Mammary epithelial cell (primary cell): ENCODE results near the gene ABCG1.

ENCODE experiments used
- CTCF ChIP-seq, 2 donors: IDR thresholded peaks in 1 of 2; conservative IDR thresholded peaks in 1 of 2; 2 replicates each; pipeline ENCODE4 v1.5.1; 2011 to 2012; ENCODE audit warnings: inconsistent platforms in 2 of 2, low read length in 2 of 2, mild to moderate bottlenecking in 2 of 2, control low read depth in 1 of 2, low read depth in 1 of 2; ENCODE audit not compliant: insufficient read depth in 1 of 2; ENCODE audit errors: extremely low read depth in 1 of 2
- EZH2 ChIP-seq: IDR thresholded peaks from 2 replicates; pipeline ENCODE4 v1.6.1; 2012; ENCODE audit warnings: low read length, inconsistent platforms, borderline replicate concordance

GRCh38 chr21:42294273-42294880, 75.4 kb downstream of the ABCG1 start:
- TF ChIP-seq EZH2: no peak
- no peak for TF ChIP-seq CTCF (conservative IDR thresholded peaks at IDR 0.05 in 1 of 2, IDR thresholded peaks at IDR 0.05 in 1 of 2; ENCODE audit: extremely low read depth in 1 of 2, insufficient read depth in 1 of 2, low read depth in 1 of 2, low read length in 2 of 2)
